A549 (cell line): ENCODE data around the gene PRSS22. TPM values are rescaled to one million over a fixed set of nuclear protein-coding genes. Genes with fewer than 3 reads are reported as not detected.
A peak's percentile ranks its signal among the peaks of the same experiment; 100 is the strongest.

Experiments used
- ATAC-seq, 2 experiments: fragments of 200-7000 bp in 1 of 2; fragments of >200 bp in 1 of 2; cut with Nextera tagmentation in 1 of 2; cut with Tn5 transposase in 1 of 2; 3 replicates each; pipeline versions ENCODE4 v1.8.0 to v1.9.1; 2018 to 2020; ENCODE audit warnings: mild to moderate bottlenecking in 1 of 2, moderate library complexity in 1 of 2
- CTCF ChIA-PET: fragments of 300-600 bp; sonication (Branson Sonifier 250); formaldehyde crosslinking; extraction: SDS; loops from one replicate; lab custom pipeline; 2021; ENCODE audit warnings: antibody characterized with exemption, inconsistent platforms; lab: Yijun Ruan, JAX
- POLR2A ChIA-PET: fragments of 350-600 bp; formaldehyde crosslinking; extraction: SDS; loops from one replicate; lab custom pipeline; 2021; ENCODE audit warnings: antibody characterized with exemption, inconsistent platforms; lab: Yijun Ruan, JAX
- DNase-seq, 2 experiments: peaks; one replicate each; pipeline versions ENCODE4 v3.0.0 to v3.0.0-alpha.2; 2011 to 2016; ENCODE audit warnings: low read depth in 1 of 2, low spot score in 1 of 2
- FAIRE-seq: peaks from 2 replicates; lab custom pipeline; 2011; peaks lifted over from hg19 to GRCh38; lab: Jason Lieb, UNC
- H3K27ac ChIP-seq, 2 experiments: fragments of >200 bp; sonication (Bioruptor Twin); formaldehyde crosslinking; 3 replicates each; pipeline ENCODE4 v1.5.1; 2016 to 2017
- H3K4me1 ChIP-seq: fragments of >200 bp; sonication (Bioruptor Twin); formaldehyde crosslinking; 3 replicates; pipeline ENCODE4 v1.6.1; 2016
- H3K4me2 ChIP-seq: fragments of >200 bp; sonication (Bioruptor Twin); formaldehyde crosslinking; 3 replicates; pipeline ENCODE4 v1.6.1; 2016
- H3K4me3 ChIP-seq: fragments of >200 bp; sonication (Bioruptor Twin); formaldehyde crosslinking; 3 replicates; pipeline ENCODE4 v1.5.1; 2016
- H3K9me3 ChIP-seq: fragments of >200 bp; sonication (Bioruptor Twin); formaldehyde crosslinking; 3 replicates; pipeline ENCODE4 v1.6.1; 2016
- CBX2 ChIP-seq: fragments of 200-600 bp; sonication (generic); IDR thresholded peaks from 2 replicates; pipeline ENCODE4 v1.6.1; 2016; ENCODE audit warnings: low read depth, mild to moderate bottlenecking, borderline replicate concordance
- CHD4 ChIP-seq: fragments of 200-600 bp; sonication (generic); IDR thresholded peaks from 2 replicates; pipeline ENCODE4 v1.6.1; 2016; ENCODE audit warnings: antibody characterized with exemption, mild to moderate bottlenecking, borderline replicate concordance
- CTCF ChIP-seq: fragments of >200 bp; sonication (Bioruptor Twin); formaldehyde crosslinking; IDR thresholded peaks from 3 replicates; pipeline ENCODE4 v1.5.1; 2016
- ESRRA ChIP-seq: fragments of 150-350 bp; IDR thresholded peaks from 2 replicates; pipeline ENCODE4 v1.6.1; 2014; ENCODE audit warnings: mild to moderate bottlenecking, low read length, borderline replicate concordance
- FOSL2 ChIP-seq, 2 experiments: fragments of 450-650 bp in 1 of 2; fragments of >200 bp in 1 of 2; sonication (Bioruptor Twin) in 1 of 2; formaldehyde crosslinking; IDR thresholded peaks; 2 replicates each; pipeline versions ENCODE4 v1.5.0 to v1.6.1; 2016 to 2020; ENCODE audit warnings: mild to moderate bottlenecking in 1 of 2, moderate library complexity in 1 of 2
- GATA3 ChIP-seq: IDR thresholded peaks from 2 replicates; pipeline ENCODE4 v1.6.1; 2012; ENCODE audit warnings: borderline replicate concordance
- HMGXB4 ChIP-seq: fragments of 250-450 bp; sonication (Bioruptor Pico); IDR thresholded peaks from 2 replicates; pipeline ENCODE4 v1.5.0; 2021; ENCODE audit warnings: mild to moderate bottlenecking, moderate library complexity, borderline replicate concordance
- HOXB13 ChIP-seq: fragments of 250-450 bp; sonication (Bioruptor Pico); IDR thresholded peaks from 2 replicates; pipeline ENCODE4 v1.5.0; 2020; ENCODE audit warnings: low read depth, mild to moderate bottlenecking, moderate library complexity
- NFE2L2 ChIP-seq: fragments of 150-350 bp; conservative IDR thresholded peaks from 2 replicates; pipeline ENCODE4 v1.6.1; 2014; ENCODE audit warnings: low read length
- NPAS2 ChIP-seq: fragments of 250-450 bp; sonication (Bioruptor Pico); IDR thresholded peaks from 2 replicates; pipeline ENCODE4 v1.8.0; 2022; ENCODE audit warnings: mild to moderate bottlenecking, moderate library complexity, borderline replicate concordance
- NR3C1 ChIP-seq: fragments of >200 bp; sonication (Bioruptor Twin); formaldehyde crosslinking; IDR thresholded peaks from 3 replicates; pipeline ENCODE4 v1.6.1; 2017
- POLR2A ChIP-seq: IDR thresholded peaks from 2 replicates; pipeline ENCODE4 v1.6.1; 2012; ENCODE audit warnings: mild to moderate bottlenecking, low read length
- RNF2 ChIP-seq: fragments of 200-600 bp; sonication (generic); IDR thresholded peaks from 2 replicates; pipeline ENCODE4 v1.6.1; 2016; ENCODE audit warnings: low read depth, mild to moderate bottlenecking, antibody characterized with exemption, moderate library complexity, borderline replicate concordance
- ZNF302 ChIP-seq: fragments of 250-450 bp; sonication (Bioruptor Pico); IDR thresholded peaks from 2 replicates; pipeline ENCODE4 v1.9.0; 2021; ENCODE audit warnings: inconsistent platforms, mild to moderate bottlenecking, moderate library complexity
- ZSCAN20 ChIP-seq: fragments of 250-450 bp; sonication (Bioruptor Pico); IDR thresholded peaks from 2 replicates; pipeline ENCODE4 v1.8.0; 2022; ENCODE audit warnings: mild to moderate bottlenecking, moderate library complexity
- WGBS: methylation state at CpG from one replicate; pipeline ENCODE4 v1.1.6; 2017; ENCODE audit errors: missing lambda C conversion rate; 5-methylcytosine and 5-hydroxymethylcytosine counted together
- polyA plus RNA-seq, 4 experiments: library from polyadenylated mRNA; depleted of rRNA in 3 of 4; stranded (reverse); fragments of >200 nt; fragmentation: RNase III in 1 of 4; extraction: RNeasy Plus Mini Kit Qiagen cat#74134 plus additional on column Dnase treatment in 1 of 4; gene quantifications; 2 replicates in 3 of 4; 3 replicates in 1 of 4; pipeline ENCODE4 v1.2.3, GENCODE V29; 2011 to 2017
- TF ChIP-seq, protein P1 (sequence below): fragments of 150-350 bp; IDR thresholded peaks from 2 replicates; pipeline ENCODE4 v1.6.1; 2014; ENCODE audit warnings: low read depth, mild to moderate bottlenecking, low read length

The PRSS22 gene
- polyA plus RNA-seq, 2 of the 4 experiments (the other 2 are of a cell fraction) = 0.10 TPM; not detected in 1

- TF ChIP-seq CTCF (peak; percentile 95), POLR2A (peak; percentile 71), HOXB13 (CRISPR knock-in tag) (peak; percentile 75; the same call in 1 of the 2 replicates), RNF2 (no peak), FOSL2 (IDR thresholded peaks at IDR 0.05) (no peak), FOSL2 (CRISPR knock-in tag; IDR thresholded peaks at IDR 0.05) (peak; percentile 42), ESRRA (no peak), CHD4 (no peak), NPAS2 (CRISPR knock-in tag) (peak; percentile 36; the same call in 1 of the 2 replicates)
- TF ChIP-seq, protein P1, sequence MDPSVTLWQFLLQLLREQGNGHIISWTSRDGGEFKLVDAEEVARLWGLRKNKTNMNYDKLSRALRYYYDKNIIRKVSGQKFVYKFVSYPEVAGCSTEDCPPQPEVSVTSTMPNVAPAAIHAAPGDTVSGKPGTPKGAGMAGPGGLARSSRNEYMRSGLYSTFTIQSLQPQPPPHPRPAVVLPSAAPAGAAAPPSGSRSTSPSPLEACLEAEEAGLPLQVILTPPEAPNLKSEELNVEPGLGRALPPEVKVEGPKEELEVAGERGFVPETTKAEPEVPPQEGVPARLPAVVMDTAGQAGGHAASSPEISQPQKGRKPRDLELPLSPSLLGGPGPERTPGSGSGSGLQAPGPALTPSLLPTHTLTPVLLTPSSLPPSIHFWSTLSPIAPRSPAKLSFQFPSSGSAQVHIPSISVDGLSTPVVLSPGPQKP = no peak
Measured at GRCh38 chr16:2867987-2868789, 10.2 kb upstream of the PRSS22 start (continued).

DNA sequence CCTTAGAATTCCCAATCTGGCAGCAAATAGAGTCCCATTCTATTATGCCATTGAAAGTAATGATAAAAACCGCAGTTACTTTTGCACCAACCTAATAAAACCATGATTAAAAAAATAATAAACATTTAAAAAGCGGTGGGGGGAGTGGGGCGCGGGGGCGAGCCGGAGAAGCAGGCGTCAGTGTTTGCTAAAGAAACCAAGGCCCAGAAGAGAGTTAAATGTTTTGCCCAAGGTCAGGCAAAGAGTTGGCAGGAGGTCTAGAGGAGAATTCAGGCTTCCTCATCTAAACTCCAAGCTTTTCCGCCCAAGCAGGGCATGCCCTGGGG, 9.7 kb upstream of the PRSS22 start:
- ChIA-PET POLR2A (interaction anchor here (0.5 to 2.4 kb wide), 15 partner anchors 11 to 330 kb away, joined by 3 to 52 read pairs (median 6); partner anchors contain the start of genes FLYWCH1, FLYWCH2, KCTD5 and PDPK1), CTCF (interaction anchor here (0.6 to 13.7 kb wide), 46 partner anchors 9 to 169 kb away, joined by 3 to 295 read pairs (median 6); partner anchors contain the start of genes ELOB, FLYWCH1, FLYWCH2 and PRSS22)
- DNase-seq (no peak), ATAC-seq (no peak), FAIRE-seq (no peak)
- Histone ChIP-seq H3K9me3 (no peaks in the 10 kb centered on the region), H3K4me1 (0 out of 3 replicates have a peak, but pooled peaks cover 3% of the 10 kb centered on the region), H3K4me3 (peak overlapping the region; percentile 59), H3K27ac (peak overlapping the region; percentile 90 to 95), H3K4me2 (peak overlapping the region; percentile 77)
- WGBS = 21% methylated on average over 8 of the region's 8 CpGs
- TF ChIP-seq HMGXB4 (CRISPR knock-in tag) = no peak
- no peak for TF ChIP-seq CBX2
- TF ChIP-seq ZNF302 (CRISPR knock-in tag) = no peak
- TF ChIP-seq NFE2L2 = no peak
- TF ChIP-seq, protein P1 = no peak
- TF ChIP-seq ZSCAN20 (CRISPR knock-in tag) = no peak
- no peak for TF ChIP-seq NR3C1
- TF ChIP-seq ESRRA = no peak
- no peak for TF ChIP-seq GATA3
